ENCODE results near the gene ATRN.
"Not testable (repeated sequence)": the region's sequence is repeated elsewhere in the genome, so short reads cannot be mapped to it uniquely, and the experiment has no call there.

The ATRN gene

GRCh38 chr20:3576363-3576762 lies 105.5 kb downstream of the ATRN start:
- DNase-seq, result no peak

DNA sequence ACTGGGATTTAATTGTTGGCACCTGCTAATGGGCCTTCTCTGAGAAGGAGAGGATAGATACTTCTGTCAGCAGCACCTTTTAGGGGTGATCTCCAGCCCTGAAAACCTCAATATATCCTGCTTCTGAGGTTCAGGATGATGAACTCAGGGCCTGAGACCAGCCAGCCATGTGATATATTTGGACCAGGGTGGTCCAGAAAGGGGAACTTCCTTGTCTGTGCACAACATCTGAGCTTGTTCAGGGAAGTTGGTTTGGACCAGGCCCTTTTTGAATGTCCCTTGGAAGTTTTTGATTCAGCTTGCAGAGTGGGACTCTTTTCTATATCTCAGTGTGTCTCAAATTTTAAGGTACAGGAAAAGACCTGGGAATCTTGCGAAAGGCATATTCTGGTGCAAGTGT lies 106.5 kb downstream of the ATRN start:
- DNase-seq, result no peak

GRCh38 chr20:3580412-3580811 lies 109.6 kb downstream of the ATRN start:
- no peak for DNase-seq

DNA sequence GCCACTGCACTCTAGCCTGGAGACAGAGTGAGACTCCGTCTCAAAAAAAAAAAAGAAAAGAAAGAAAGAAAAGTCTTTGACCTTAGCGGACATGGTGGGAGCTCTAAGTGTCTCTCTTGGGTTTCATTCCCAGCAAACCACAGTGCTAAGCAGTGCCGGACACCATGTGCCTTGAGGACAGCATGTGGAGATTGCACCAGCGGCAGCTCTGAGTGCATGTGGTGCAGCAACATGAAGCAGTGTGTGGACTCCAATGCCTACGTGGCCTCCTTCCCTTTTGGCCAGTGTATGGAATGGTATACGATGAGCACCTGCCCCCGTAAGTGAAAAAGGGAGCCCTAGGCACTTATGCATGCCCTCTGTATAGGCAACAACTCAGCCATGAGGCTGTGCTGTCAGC lies 112.9 kb downstream of the ATRN start:
- DNase-seq, result no peak

- no peak for DNase-seq
Observed at GRCh38 chr20:3586093-3586492, 115.3 kb downstream of the ATRN start.

DNA sequence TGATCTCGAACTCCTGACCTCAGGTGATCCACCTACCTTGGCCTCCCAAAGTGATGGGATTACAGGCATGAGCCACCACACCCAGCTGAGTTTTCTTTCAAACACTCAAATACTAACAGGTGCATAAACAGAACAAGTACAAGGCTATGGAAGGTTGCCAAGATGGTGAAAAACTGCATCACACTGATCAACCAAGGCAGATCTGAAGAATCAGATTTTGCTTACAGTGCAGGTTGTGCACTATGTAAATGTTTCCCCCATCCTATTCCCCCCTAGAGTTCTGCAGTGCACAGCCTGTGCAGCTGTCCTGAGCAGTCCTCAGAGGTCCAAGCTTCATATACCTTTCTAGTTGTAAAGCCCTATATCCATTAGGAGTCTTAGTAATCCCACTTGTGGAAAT lies 119.3 kb downstream of the ATRN start:
- DNase-seq, result no peak

- no peak for DNase-seq
Observed at GRCh38 chr20:3592931-3593330, 122.1 kb downstream of the ATRN start.

GRCh38 chr20:3595541-3595940 lies 124.7 kb downstream of the ATRN start:
- no peak for DNase-seq

DNA sequence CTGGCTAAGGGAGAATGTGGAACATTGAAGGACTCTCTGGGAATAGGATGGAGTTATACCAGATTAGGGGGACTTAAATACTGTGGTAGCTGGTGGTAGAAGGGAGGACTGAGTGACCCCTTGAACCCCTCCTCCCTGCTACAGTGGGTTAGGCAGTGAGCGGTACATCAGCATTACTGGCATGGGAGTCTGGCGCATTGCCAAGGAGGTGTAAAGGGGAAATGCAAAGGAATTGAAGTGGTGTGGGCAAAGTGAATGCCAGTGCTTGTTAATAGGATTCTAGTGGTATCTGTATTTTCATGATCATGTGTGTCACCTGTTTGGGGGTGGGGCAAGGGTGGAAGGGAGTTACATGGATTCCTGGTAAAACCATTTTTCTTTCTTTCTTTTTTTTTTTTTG lies 132.3 kb downstream of the ATRN start:
- DNase-seq, result no peak

- DNase-seq, result not testable (repeated sequence)
Observed at GRCh38 chr20:3605386-3605886, 134.6 kb downstream of the ATRN start.

DNA sequence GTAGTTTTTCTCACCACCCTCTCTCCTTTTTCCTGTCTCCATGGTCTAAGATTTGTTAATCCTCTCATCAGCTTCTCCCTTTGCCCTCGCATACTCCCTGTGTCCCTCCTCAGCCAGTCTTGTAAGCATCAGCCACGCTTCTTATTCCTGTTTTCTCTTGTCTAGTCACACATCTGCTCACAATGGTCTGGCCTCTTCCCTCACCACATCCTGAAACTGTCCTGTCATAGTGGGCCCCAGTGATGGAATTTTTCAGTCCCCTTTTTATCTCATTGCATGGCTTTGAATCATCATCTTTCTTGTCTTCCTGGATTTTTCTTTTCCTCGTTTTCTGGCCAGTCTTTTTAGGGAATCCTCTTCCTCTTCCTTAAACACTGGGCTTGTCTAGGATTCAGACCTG lies 135.2 kb downstream of the ATRN start:
- no peak for DNase-seq

GRCh38 chr20:3611901-3612300 lies 141.1 kb downstream of the ATRN start:
- DNase-seq, result no peak

- DNase-seq, result no peak
Observed at GRCh38 chr20:3612795-3613572, 142.2 kb downstream of the ATRN start.

DNA sequence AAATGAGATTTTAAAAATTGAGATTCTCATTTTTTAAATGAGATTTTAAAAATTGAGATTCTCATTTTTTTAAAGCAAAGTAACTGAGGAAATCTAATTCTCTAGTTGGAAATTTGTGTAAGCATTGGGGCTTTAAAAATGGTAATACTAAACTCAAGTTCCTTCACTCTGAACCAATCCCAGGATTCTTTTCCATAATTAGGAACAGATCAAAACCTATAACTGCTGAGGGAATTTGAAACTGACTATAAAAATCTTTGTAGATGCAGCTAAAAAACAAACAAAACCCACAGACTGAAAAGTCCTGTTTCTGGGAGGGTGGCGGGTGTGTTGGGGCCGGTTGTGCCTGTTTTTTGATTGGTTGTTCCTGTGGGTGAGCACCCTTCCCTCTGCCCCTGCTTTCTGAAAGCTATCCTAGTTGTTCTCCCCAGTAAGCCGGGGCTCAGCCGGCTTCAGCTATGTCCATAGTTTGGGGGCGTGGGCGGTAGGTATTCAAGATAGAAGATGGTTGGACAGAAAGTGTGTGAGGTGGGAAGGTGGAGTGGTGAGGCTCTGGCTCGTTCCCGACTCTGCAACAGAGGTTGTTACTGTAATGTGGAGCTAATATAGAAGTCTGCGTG lies 143.1 kb downstream of the ATRN start:
- no peak for DNase-seq

- no peak for DNase-seq
Observed at GRCh38 chr20:3614466-3614865, 143.6 kb downstream of the ATRN start.

- not testable (repeated sequence) for DNase-seq
Observed at GRCh38 chr20:3615171-3615840, 144.5 kb downstream of the ATRN start.

DNA sequence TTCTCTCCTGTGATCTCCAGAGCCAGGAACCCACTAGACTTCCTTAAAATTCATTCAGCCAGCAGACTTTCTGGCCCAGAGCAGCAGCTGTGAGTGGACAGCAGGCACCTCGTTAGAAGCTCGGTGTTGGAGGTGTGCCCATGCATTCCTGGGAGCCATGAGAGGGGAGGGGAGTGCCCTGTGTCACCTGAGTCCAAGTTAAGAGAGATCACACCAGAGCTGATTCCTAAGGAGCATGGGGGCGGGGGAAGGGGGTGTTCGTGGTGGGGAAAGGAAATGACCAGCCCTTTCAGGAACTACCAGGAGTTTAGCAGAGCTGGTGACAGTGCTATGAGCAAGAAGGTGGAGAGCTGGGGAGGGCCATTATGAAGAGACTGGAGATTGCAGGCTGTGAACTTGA lies 145.4 kb downstream of the ATRN start:
- no peak for DNase-seq

DNA sequence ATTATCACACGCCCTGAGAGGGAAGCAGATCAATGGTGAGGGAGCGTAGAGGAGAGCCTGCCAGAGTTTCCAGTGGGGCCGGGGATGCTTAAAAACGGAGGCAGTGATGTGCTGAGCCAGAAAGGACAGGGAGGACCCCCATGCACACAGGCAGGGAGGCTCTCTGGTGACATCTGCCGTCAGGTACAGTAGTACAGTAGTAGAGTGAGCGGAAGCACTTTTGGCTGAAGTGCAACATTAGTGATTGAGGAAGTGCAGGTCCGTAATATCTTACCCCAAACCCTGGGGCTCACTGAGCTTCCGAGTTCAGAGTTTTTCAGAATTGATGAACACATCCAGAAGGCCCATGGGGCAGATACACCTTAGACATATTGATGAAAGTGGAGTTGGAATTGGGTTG lies 150.3 kb downstream of the ATRN start:
- no peak for DNase-seq

GRCh38 chr20:3622406-3622805 lies 151.6 kb downstream of the ATRN start:
- DNase-seq, result no peak

GRCh38 chr20:3627476-3627875 lies 156.7 kb downstream of the ATRN start:
- no peak for DNase-seq

DNA sequence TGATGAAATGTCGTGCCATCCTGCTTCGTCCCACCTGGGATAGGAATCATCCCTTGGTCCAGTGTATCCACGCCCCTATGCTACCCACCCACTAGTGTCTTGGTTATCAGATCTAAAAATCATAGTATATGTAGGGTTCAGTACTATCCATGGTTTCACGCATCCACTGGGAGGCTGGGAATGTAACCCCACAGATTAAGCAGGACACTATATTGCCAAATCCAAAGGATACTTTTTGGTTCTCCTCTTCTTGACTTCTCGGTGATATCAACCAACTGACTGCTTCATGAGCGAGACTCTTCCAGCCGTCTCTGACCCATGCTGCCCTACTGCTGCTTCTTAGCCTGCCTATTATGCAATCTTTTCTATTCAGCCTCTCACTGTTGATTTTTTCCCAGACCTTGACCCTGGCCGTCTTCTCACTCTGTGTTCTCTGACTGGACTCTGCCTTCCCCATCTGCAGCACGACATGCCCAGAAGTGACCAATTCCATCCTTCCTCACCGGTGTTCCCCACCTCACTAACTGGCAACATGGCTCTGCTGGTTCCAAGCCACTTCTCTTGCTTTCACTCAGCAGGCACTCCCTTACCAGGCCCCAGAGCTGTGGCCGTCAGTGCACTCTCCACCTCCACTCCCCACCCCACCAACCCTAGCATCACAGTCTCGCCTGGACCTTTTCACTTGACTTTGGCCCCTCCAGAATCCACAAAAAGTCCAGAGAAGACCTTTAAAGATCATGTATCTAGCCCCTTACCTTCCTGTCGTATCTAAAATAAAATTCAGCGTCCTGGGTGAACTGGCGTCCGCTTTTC lies 157.9 kb downstream of the ATRN start:
- no peak for DNase-seq

DNA sequence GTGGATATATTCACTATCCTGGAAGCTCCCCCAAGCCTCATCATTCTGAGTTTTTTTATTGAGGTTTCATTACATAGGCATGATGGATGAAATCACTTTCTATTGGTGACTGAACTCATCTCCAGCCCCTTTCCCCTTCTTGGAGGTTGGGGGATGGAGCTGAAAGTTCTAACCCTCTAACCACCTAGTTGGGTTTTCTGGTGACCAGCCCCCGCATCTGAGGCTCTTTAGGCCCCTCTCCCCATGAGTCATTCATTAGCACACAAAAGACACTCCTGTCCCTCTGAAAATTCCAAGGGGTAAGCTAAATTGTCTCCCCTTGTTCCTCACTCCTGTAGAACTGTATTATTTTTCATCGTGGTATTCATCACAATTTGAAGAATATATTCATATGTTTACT lies 159.1 kb downstream of the ATRN start:
- DNase-seq, result no peak

DNA sequence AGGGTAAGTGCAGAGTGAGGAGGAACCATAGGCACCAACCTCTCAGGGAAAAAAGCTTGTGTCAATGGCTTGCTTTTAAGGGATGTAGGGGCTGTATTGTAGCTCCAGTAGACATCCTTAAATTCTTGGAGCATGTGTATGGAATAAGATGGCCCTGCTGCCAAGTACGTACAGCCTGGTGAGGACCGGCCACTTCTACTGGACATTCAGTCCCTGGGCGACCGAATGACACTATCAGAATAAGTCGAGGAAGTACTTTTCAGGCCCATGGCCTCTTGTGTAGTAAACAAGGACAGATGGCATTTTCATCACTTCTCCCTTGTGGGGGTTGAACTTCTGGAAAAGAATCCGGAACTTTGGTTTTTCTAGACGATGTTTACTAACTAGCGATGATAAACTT lies 159.6 kb downstream of the ATRN start:
- no peak for DNase-seq

Measured in NCI-H226 (cell line).